ENCODE data around the gene PNMA1.

Gene PNMA1

GRCh38 chr14:73736842-73737241 is 22.7 kb upstream of the PNMA1 start:
- DNase-seq (ENCODE audit: low spot score): no peak

- no peak for DNase-seq (ENCODE audit: low spot score)
These were observed 17.8 kb upstream of the PNMA1 start for GRCh38 chr14:73732006-73732405.

GRCh38 chr14:73731111-73731510 is 16.9 kb upstream of the PNMA1 start:
- no peak for DNase-seq (ENCODE audit: low spot score)

GRCh38 chr14:73729556-73730265 is 15.5 kb upstream of the PNMA1 start:
- no peak for DNase-seq (ENCODE audit: low spot score)

- peak; percentile 79 for DNase-seq (ENCODE audit: low spot score)
These were observed 14.6 kb upstream of the PNMA1 start for GRCh38 chr14:73728717-73729330.

GRCh38 chr14:73727166-73727565 is 13.0 kb upstream of the PNMA1 start:
- DNase-seq (ENCODE audit: low spot score): no peak

- DNase-seq (ENCODE audit: low spot score): no peak
These were observed 12.1 kb upstream of the PNMA1 start for GRCh38 chr14:73726025-73726961.

- no peak for DNase-seq (ENCODE audit: low spot score)
These were observed 11.2 kb upstream of the PNMA1 start for GRCh38 chr14:73725116-73726024.

- DNase-seq (ENCODE audit: low spot score): no peak
These were observed 10.5 kb upstream of the PNMA1 start for GRCh38 chr14:73724696-73725095.

- peak; percentile 45 for DNase-seq (ENCODE audit: low spot score)
These were observed 9.8 kb upstream of the PNMA1 start for GRCh38 chr14:73723797-73724661.

GRCh38 chr14:73723406-73723796 is 9.2 kb upstream of the PNMA1 start:
- DNase-seq (ENCODE audit: low spot score): no peak

- no peak for DNase-seq (ENCODE audit: low spot score)
These were observed 8.4 kb upstream of the PNMA1 start for GRCh38 chr14:73722581-73722980.

GRCh38 chr14:73721101-73721821 is 7.1 kb upstream of the PNMA1 start:
- DNase-seq (ENCODE audit: low spot score): no peak

- no peak for DNase-seq (ENCODE audit: low spot score)
These were observed 6.5 kb upstream of the PNMA1 start for GRCh38 chr14:73720636-73721035.

- no peak for DNase-seq (ENCODE audit: low spot score)
These were observed 5.6 kb upstream of the PNMA1 start for GRCh38 chr14:73719791-73720190.

GRCh38 chr14:73719361-73719760 is 5.2 kb upstream of the PNMA1 start:
- DNase-seq (ENCODE audit: low spot score): no peak

- no peak for DNase-seq (ENCODE audit: low spot score)
These were observed 4.5 kb upstream of the PNMA1 start for GRCh38 chr14:73718418-73719251.

GRCh38 chr14:73717711-73718417 is 3.7 kb upstream of the PNMA1 start:
- no peak for DNase-seq (ENCODE audit: low spot score)

GRCh38 chr14:73717266-73717665 is 3.1 kb upstream of the PNMA1 start:
- DNase-seq (ENCODE audit: low spot score): no peak
